Endothelial cell of umbilical vein (primary cell): ENCODE measurements around the gene CACNA2D3. TPM values are rescaled to one million over a fixed set of nuclear protein-coding genes. Genes with fewer than 3 reads are reported as not detected.

ENCODE experiments used
- BruUV-seq: library from RNA; stranded (reverse); fragments of 400-500 nt; replicated peaks from 2 replicates; lab custom pipeline; 2021; lab: Mats Ljungman, UMichigan
- CTCF ChIA-PET: fragments of 300-600, 350-600 bp; sonication (Branson Sonifier 250); formaldehyde crosslinking; loops from one replicate; lab custom pipeline; 2021; ENCODE audit warnings: antibody characterized with exemption, inconsistent platforms; lab: Charles Lee
- POLR2A ChIA-PET: fragments of 300-600, 350-600 bp; sonication (Branson Sonifier 250); formaldehyde crosslinking; loops from one replicate; lab custom pipeline; 2021; ENCODE audit warnings: antibody characterized with exemption, inconsistent platforms; lab: Charles Lee
- DNase-seq: peaks from one replicate; pipeline ENCODE4 v3.0.0-alpha.2; 2011; ENCODE audit warnings: low read depth, low spot score
- FAIRE-seq: peaks from 2 replicates; lab custom pipeline; 2011; peaks lifted over from hg19 to GRCh38; lab: Jason Lieb, UNC
- H2AFZ ChIP-seq: 2 replicates; pipeline ENCODE4 v1.6.0; 2012; ENCODE audit warnings: low read depth, low read length, control low read depth, inconsistent platforms
- H3K27ac ChIP-seq: 2 replicates; pipeline ENCODE4 v1.5.1; 2011; ENCODE audit warnings: low read depth, mild to moderate bottlenecking, control low read depth, low read length, moderate library complexity; ENCODE audit not compliant: insufficient read depth
- H3K27me3 ChIP-seq, 2 experiments: 2 replicates each; pipeline versions ENCODE4 v1.6.0 to v1.6.1; 2011; ENCODE audit warnings: low read length in 2 of 2, mixed read lengths in 1 of 2; ENCODE audit not compliant: control insufficient read depth in 2 of 2, insufficient read depth in 2 of 2
- H3K36me3 ChIP-seq, 2 experiments: 2 replicates in 1 of 2; 3 replicates in 1 of 2; pipeline ENCODE4 v1.5.1; 2011; ENCODE audit warnings: low read length in 2 of 2, mild to moderate bottlenecking in 1 of 2, moderate library complexity in 1 of 2; ENCODE audit not compliant: control insufficient read depth in 2 of 2, insufficient read depth in 2 of 2; ENCODE audit errors: extremely low read depth in 1 of 2
- H3K4me1 ChIP-seq: 3 replicates; pipeline ENCODE4 v1.5.1; 2011; ENCODE audit warnings: mild to moderate bottlenecking, low read length; ENCODE audit not compliant: control insufficient read depth, insufficient read depth; ENCODE audit errors: extremely low read depth
- H3K4me2 ChIP-seq: 2 replicates; pipeline ENCODE4 v1.6.1; 2011; ENCODE audit warnings: low read length, control low read depth, mixed read lengths; ENCODE audit not compliant: insufficient read depth
- H3K4me3 ChIP-seq, 3 experiments: fragments of 200-600 bp in 1 of 3; sonication (generic), shearing (Covaris generic) in 1 of 3; replicated peaks in 1 of 3; 2 replicates each; pipeline ENCODE4 v1.5.1; 2011 to 2016; ENCODE audit warnings: control low read depth in 3 of 3, low read length in 3 of 3, mild to moderate bottlenecking in 2 of 3, inconsistent platforms in 1 of 3, low read depth in 1 of 3, moderate library complexity in 1 of 3; ENCODE audit not compliant: insufficient read depth in 1 of 3
- H3K79me2 ChIP-seq: 2 replicates; pipeline ENCODE4 v1.6.0; 2012; ENCODE audit warnings: low read length, inconsistent platforms; ENCODE audit not compliant: control insufficient read depth, insufficient read depth
- H3K9ac ChIP-seq: replicated peaks from 2 replicates; pipeline ENCODE3; 2011; ENCODE audit warnings: low read length, control low read depth; ENCODE audit not compliant: insufficient read depth; ENCODE audit errors: extremely low read depth
- H3K9me1 ChIP-seq: replicated peaks from 3 replicates; pipeline ENCODE4 v1.6.0; 2011; ENCODE audit warnings: mild to moderate bottlenecking, low read length; ENCODE audit not compliant: control insufficient read depth, insufficient read depth; ENCODE audit errors: extremely low read depth
- H3K9me3 ChIP-seq: replicated peaks from 2 replicates; pipeline ENCODE4 v1.5.1; 2012; ENCODE audit warnings: low read length, inconsistent platforms; ENCODE audit not compliant: control insufficient read depth, insufficient read depth
- H4K20me1 ChIP-seq: replicated peaks from 2 replicates; pipeline ENCODE3; 2011; ENCODE audit warnings: mild to moderate bottlenecking, low read length; ENCODE audit not compliant: control insufficient read depth, insufficient read depth; ENCODE audit errors: extremely low read depth
- EZH2 ChIP-seq: IDR thresholded peaks from 2 replicates; pipeline ENCODE4 v1.6.1; 2012; ENCODE audit warnings: borderline replicate concordance, low read depth, mild to moderate bottlenecking, moderate library complexity, low read length, inconsistent platforms; ENCODE audit not compliant: severe bottlenecking
- FOS ChIP-seq: IDR thresholded peaks from 2 replicates; pipeline ENCODE4 v1.6.1; 2011; ENCODE audit warnings: mild to moderate bottlenecking, low read length, moderate library complexity, borderline replicate concordance; ENCODE audit not compliant: insufficient read depth
- GATA2 ChIP-seq: IDR thresholded peaks from 2 replicates; pipeline ENCODE4 v1.7.0; 2011; ENCODE audit warnings: low read depth, mild to moderate bottlenecking, moderate library complexity, mixed read lengths, low read length; ENCODE audit not compliant: insufficient read length, insufficient read depth
- JUN ChIP-seq: IDR thresholded peaks from 2 replicates; pipeline ENCODE4 v1.6.1; 2011; ENCODE audit warnings: borderline replicate concordance, low read depth; ENCODE audit not compliant: insufficient read length, insufficient read depth
- MYC ChIP-seq: IDR thresholded peaks from one replicate; pipeline ENCODE4 v1.6.1; 2011; ENCODE audit warnings: mild to moderate bottlenecking, low read depth, low read length
- POLR2A ChIP-seq: IDR thresholded peaks from 2 replicates; pipeline ENCODE4 v1.6.1; 2012; ENCODE audit warnings: low read depth, mild to moderate bottlenecking, control low read depth, low read length
- POLR2AphosphoS5 ChIP-seq: IDR thresholded peaks from 2 replicates; pipeline ENCODE4 v1.6.1; 2012; ENCODE audit warnings: low read depth, mild to moderate bottlenecking, control low read depth, low read length, moderate library complexity; ENCODE audit not compliant: insufficient read depth
- dilution Hi-C: fragments of 300-500 bp; cut with MboI; formaldehyde crosslinking; loops from one replicate; pipeline ENCODE4 v1.15.0; 2019; ENCODE audit warnings: low sequenced_read_pairs; ENCODE audit not compliant: extremely low pct_ligation_motif_present
- intact Hi-C: fragments of 100-400 bp; cut with micrococcal nuclease; formaldehyde crosslinking; loops from one replicate; pipeline ENCODE4 v1.10.0; 2022
- polyA plus RNA-seq, 4 experiments: library from polyadenylated mRNA; depleted of rRNA in 3 of 4; stranded (reverse) in 3 of 4; unstranded in 1 of 4; fragments of >200 nt; gene quantifications; 2 replicates each; pipeline versions ENCODE4 v1.2.1 to v1.2.3, GENCODE V29; 2011 to 2012; ENCODE audit warnings: missing spikeins in 1 of 4
- total RNA-seq: library from RNA; stranded (reverse); gene quantifications from 2 replicates; pipeline ENCODE4 v1.2.3, GENCODE V29; 2021
- TF ChIP-seq, protein P1 (sequence below): IDR thresholded peaks from 2 replicates; pipeline ENCODE4 v1.6.1; 2011; ENCODE audit not compliant: insufficient read depth, insufficient read length
- TF ChIP-seq, protein P2 (sequence below), 2 donors: IDR thresholded peaks; 1 replicate in 1 of 2; 2 replicates in 1 of 2; pipeline ENCODE4 v1.5.1; 2011; ENCODE audit warnings: low read length in 2 of 2, mild to moderate bottlenecking in 2 of 2, moderate library complexity in 2 of 2, control low read depth in 1 of 2, inconsistent platforms in 1 of 2, low read depth in 1 of 2; ENCODE audit not compliant: insufficient read depth in 1 of 2; ENCODE audit errors: extremely low read depth in 1 of 2

Gene CACNA2D3
- total and polyA plus RNA-seq, 2 donors (not counting 3 experiments of a cell fraction or from before 2014, with no cell fraction given) = not detected

GRCh38 chr3:55059027-55059629 is 936.8 kb downstream of the CACNA2D3 start:
- DNase-seq (no peak), FAIRE-seq (no peak)
- Histone ChIP-seq H3K27me3 (no peaks in the 10 kb centered on the region), H3K4me2 (no peak overlapping the region), H3K9me3 (peaks cover 1% of the 10 kb centered on the region), H3K4me3 (no peak overlapping the region), H3K79me2 (no peaks in the 10 kb centered on the region), H3K27ac (no peak overlapping the region), H3K9ac (no peak overlapping the region), H4K20me1 (no peaks in the 10 kb centered on the region), H3K36me3 (no peaks in the 10 kb centered on the region), H3K4me1 (no peaks in the 10 kb centered on the region), H3K9me1 (no peaks in the 10 kb centered on the region), H2AFZ (no peak overlapping the region)
- POLR2A ChIA-PET = no interaction called here
- dilution Hi-C loops = no loop called here
- CTCF ChIA-PET = no interaction called here
- no TSS peak for BruUV-seq
- no peak for TF ChIP-seq JUN
- no peak for TF ChIP-seq POLR2A
- no peak for TF ChIP-seq POLR2AphosphoS5
- no peak for TF ChIP-seq GATA2
- TF ChIP-seq EZH2 = no peak
- TF ChIP-seq, protein P1, sequence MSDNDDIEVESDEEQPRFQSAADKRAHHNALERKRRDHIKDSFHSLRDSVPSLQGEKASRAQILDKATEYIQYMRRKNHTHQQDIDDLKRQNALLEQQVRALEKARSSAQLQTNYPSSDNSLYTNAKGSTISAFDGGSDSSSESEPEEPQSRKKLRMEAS = no peak
- TF ChIP-seq, protein P2, sequence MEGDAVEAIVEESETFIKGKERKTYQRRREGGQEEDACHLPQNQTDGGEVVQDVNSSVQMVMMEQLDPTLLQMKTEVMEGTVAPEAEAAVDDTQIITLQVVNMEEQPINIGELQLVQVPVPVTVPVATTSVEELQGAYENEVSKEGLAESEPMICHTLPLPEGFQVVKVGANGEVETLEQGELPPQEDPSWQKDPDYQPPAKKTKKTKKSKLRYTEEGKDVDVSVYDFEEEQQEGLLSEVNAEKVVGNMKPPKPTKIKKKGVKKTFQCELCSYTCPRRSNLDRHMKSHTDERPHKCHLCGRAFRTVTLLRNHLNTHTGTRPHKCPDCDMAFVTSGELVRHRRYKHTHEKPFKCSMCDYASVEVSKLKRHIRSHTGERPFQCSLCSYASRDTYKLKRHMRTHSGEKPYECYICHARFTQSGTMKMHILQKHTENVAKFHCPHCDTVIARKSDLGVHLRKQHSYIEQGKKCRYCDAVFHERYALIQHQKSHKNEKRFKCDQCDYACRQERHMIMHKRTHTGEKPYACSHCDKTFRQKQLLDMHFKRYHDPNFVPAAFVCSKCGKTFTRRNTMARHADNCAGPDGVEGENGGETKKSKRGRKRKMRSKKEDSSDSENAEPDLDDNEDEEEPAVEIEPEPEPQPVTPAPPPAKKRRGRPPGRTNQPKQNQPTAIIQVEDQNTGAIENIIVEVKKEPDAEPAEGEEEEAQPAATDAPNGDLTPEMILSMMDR (IDR thresholded peaks at IDR 0.05; ENCODE audit: extremely low read depth in 1 of 2, insufficient read depth in 1 of 2, low read depth in 1 of 2, low read length in 2 of 2) = no peak
- TF ChIP-seq MYC = no peak
- no peak for TF ChIP-seq FOS
- intact Hi-C loops = no loop called here
